Measurements from ENCODE around the gene NRL.

DNA sequence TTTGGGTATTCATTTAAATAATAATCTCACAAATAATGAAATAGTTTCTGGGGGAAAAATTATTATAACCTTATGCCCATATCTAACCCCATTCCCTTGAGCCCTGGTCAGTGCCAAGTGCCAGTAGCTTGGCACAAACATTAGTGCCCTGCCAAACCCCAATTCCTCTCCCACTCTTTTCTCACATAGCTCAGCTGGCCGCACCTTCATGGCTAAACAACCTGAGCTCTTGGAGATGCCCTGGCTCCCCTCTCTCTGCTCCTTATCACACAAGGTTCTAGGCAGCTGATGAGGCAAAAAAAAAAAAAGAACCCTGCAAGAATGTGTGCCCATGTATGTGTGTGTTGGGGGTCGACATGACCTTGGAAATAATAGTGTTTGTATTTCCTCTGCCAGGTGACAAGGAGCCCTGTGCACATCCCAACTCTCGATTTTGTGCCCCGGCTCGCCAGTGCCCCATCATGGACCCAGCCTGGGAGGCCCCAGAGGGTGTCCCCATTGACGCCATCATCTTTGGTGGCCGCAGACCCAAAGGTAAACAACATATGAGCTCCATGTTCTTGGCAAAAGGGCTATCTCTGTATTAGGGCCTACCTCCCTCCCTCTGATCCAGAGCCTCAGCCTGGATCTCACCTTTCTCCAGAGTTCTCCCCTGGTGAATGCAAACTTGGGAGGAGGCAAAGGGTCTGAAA, 12.2 kb downstream of the NRL start:
- TF ChIP-seq, protein P1, sequence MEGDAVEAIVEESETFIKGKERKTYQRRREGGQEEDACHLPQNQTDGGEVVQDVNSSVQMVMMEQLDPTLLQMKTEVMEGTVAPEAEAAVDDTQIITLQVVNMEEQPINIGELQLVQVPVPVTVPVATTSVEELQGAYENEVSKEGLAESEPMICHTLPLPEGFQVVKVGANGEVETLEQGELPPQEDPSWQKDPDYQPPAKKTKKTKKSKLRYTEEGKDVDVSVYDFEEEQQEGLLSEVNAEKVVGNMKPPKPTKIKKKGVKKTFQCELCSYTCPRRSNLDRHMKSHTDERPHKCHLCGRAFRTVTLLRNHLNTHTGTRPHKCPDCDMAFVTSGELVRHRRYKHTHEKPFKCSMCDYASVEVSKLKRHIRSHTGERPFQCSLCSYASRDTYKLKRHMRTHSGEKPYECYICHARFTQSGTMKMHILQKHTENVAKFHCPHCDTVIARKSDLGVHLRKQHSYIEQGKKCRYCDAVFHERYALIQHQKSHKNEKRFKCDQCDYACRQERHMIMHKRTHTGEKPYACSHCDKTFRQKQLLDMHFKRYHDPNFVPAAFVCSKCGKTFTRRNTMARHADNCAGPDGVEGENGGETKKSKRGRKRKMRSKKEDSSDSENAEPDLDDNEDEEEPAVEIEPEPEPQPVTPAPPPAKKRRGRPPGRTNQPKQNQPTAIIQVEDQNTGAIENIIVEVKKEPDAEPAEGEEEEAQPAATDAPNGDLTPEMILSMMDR (optimal IDR thresholded peaks at IDR 0.05 in 1 of 3, IDR thresholded peaks at IDR 0.05 in 1 of 3, conservative IDR thresholded peaks at IDR 0.05 in 1 of 3; ENCODE audit: extremely low read depth in 1 of 3, insufficient read depth in 2 of 3, low read length in 3 of 3) = no peak
- TF ChIP-seq EZH2 (IDR thresholded peaks at IDR 0.05; ENCODE audit: low read length) = no peak

Data from keratinocyte (primary cell).